NCI-H526 (cell line): ENCODE measurements around the gene C1QL3.

Experiments
- DNase-seq, 2 experiments: peaks; one replicate each; lab custom pipeline; 2025; lab: John Stamatoyannopoulos, UW

C1QL3 gene

DNA sequence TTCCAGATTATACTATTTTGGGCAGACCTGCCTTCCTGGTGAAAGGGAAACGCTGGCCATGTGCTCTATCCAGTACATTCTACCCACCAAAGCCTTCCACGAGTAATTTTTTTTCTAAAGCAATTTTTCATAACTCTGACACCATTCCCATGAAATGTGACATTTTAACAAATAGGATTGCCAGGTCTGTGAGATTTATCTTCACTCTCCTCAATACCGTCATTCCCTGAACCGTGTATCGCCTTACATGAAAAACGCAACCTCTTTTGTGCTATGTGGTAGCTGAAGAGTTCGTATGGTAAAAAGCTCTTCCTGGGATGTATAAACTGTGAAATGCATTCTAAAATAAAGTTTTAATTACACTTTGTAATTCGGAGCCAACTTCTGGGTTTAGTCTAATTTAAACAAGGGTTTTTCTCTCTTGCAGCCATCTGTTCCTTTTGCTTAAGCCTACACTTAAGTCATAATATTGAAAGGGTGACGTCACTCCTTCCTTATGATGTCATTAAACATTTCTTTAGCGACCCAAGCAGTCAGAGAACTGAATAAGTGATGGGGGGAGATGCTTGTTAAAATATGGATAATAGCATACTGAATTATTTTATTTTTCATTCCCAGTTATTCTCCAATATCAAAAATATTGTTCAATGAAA is 27.7 kb downstream of the C1QL3 start:
- no peak for DNase-seq

DNA sequence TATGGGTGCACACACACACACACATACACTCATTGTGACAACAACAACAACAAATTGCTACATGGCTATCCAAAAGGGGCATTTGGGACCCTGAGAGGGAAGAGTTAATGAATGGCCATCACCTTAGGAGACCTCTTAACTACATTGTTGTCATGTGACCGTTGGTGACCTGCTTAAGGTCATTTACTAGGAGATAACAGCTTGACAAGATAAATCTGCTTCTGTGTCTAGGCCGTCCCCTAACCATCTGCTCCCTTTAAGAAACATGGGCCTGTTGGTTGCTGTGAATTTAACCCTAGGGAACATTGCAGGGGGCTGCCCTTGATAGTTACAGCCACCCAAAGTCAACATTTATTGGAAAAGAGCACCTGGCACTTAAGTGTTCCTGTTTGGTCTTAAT is 29.7 kb downstream of the C1QL3 start:
- no peak for DNase-seq

DNA sequence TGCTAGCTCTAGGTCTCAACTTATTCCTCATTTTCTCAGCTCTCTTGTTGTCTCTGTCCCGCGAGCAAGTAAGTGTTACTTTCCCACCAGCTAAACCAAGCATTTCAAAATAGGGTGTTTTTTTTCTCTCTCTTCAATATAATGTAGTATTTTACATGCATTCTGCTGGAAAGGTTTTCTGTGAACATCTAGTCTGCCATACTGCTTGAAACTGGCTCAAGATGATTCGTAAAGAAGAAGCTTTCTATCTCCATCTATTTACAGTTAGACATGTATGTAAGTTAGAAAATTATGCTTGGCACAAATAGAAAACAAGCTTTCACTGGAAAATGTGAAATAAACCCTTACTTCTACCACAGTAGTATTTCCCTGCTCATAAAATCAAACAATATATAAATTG is 31.2 kb downstream of the C1QL3 start:
- no peak for DNase-seq

DNA sequence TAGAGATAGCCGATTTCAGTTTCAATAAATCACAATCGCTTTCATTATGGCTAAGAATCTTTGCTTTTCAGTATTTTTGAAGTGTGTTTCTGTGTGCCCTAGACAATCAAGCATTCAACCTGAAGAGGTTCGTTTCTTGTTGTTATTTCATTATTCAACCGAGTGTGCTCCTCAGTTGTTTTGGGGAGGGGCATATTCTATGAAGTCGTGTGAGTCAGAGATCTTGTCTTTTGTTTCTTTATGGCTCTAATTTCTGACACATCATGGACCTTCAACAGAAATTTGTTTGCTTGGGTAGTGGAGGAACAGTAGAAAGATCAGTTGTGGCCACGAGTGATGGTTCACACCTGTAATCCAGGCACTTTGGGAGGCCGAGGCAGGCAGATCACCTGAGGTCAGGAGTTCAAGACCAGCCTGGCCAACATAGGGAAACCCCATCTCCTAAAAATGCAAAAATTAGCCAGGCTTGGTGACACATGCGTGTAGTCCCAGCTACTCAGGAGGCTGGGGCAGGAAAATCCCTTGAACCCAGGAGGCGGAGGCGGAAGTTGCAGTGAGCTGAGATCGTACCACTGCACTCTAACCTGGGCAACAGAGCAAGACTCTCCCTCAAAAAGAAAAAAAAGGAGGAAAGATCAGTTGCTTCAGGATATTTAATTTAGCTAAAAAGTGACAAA is 38.3 kb downstream of the C1QL3 start:
- no peak for DNase-seq

DNA sequence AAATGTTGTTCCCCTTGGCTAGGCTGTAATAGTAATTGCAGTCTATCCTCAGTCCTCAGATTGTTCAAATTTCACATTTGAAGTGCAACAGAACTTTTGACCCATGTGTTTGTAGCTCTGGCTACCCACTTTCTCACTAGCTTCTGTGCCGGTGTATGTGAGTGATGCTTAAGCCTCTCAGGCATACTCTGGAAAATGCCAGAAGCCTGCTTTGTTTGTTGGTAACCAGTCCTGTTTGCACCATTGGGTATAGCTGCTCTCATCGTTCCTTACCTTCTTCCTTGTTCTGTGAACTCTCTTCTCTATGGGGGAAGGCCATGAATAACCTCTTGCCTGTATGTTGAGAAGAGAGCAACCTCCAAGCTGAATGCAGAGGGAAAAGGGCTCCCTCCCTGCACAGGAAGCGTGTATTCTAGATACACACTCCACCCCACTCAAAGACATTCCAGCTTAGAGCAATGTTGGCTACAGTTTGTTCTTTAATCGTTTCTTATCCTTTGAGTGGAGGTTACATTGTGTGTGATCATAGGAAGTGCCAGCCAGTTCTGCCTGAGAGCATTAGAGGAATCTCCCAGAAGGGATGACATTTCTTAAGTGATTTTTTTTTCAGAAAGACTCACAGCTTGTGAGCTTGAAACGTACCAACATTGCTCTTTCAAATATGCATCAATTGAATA is 40.5 kb downstream of the C1QL3 start:
- DNase-seq = no peak

DNA sequence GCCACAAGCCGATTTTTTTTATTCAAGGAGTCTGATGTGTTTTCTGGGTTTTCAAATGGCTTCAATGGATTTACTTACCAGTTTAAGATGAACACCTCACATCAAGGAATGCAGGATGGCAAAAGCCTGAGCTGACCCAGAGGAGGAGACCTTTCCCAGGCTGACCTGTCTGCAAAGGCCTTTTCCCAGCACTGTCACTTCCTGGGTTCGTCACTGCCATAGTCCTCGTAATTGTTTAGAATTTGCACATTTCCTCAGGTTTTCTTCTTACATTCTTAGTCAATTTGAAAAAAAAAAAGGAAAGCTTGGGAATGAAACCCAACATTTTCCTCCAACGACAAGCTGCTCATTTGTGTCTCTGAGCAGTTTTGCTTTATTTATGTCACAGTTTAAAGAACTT is 42.9 kb downstream of the C1QL3 start:
- no peak for DNase-seq

DNA sequence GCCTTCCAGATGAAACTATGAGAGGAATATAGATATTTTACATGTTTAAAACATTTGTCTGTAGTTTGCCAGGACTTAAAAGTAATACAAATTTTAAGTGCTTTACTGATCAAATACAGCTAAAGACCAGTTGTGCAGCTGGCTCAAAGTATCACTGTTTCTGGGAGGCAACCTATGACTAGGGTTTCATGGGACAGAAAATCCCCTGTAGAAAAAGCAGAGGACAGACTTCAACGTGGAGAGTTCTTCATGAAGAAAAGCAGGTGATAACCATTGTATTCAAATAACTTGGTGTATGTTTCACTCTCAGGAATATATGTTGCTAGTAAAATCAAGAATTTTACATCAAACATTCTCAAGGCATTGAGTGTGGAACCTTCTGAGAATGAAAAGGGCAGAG is 43.9 kb downstream of the C1QL3 start:
- no peak for DNase-seq

DNA sequence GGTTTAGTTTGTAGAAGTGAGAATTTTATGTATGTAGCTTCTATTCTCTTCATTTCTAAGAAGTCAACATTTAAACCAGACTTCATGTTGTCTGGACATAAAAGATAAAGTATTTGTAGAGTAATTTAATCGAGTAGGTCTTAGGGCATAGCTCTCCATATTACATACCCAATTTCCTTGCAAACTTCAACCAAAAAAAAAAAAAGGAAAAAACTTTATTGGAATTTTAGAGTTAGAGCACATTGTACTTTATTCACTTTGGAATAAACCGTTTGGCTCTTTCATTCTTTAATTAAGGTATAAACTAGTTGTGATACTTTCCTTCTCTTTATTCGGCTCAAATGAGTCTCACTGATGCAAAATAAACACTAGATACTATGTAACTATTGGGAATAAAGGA is 48.9 kb downstream of the C1QL3 start:
- no peak for DNase-seq

DNA sequence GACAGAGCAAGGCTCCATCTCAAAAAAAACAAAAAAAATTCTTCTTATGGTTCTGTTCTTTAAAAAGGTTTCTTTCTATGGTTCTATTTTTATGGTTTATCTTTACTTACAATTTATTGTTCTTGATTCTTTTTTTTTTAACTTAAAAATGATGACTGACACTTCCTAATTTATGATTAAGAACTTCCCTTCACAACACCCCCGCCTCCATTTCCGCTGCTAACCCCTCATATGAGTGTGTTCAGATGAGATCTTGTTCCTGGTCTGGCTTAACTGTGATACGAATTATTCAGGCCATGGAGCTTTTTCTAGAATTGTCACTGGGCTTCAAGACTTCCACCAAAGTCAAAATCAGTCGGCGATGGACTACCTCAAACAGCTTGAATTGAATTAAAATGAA is 50.9 kb downstream of the C1QL3 start:
- DNase-seq = no peak

DNA sequence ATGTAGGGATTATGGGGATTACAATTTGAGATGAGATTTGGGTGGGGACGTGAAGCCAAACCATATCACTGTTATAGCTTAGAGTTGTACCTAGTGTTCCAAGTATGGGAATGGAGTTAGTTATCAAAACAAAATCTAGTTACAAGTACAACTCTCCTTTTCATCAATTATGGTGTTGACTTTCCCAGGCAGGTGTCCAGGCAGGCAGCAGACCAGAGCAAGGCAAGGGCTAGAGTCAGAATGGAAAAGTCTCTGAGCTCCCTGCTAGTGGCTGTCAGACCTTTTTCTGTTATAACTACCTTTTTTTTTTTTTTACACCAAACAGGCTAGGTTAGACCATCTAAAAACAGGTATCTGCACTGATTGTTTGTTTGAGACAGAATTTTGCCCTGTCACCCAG is 55.7 kb downstream of the C1QL3 start:
- no peak for DNase-seq
